SK-N-SH (cell line): ENCODE data around the gene PRG3. TPM values are rescaled to one million over a fixed set of nuclear protein-coding genes. Genes with fewer than 3 reads are reported as not detected.

Source experiments
- CTCF ChIA-PET: fragments of 300-600, 350-600 bp; formaldehyde crosslinking; extraction: SDS; loops from one replicate; lab custom pipeline; 2021; lab: Yijun Ruan, JAX
- POLR2A ChIA-PET: fragments of 350-600 bp; sonication (Branson Sonifier 250); formaldehyde crosslinking; extraction: SDS; loops from one replicate; lab custom pipeline; 2020; ENCODE audit warnings: antibody characterized with exemption, inconsistent platforms; lab: Yijun Ruan, JAX
- DNase-seq: peaks from one replicate; pipeline ENCODE4 v3.0.0; 2012
- H2AFZ ChIP-seq: fragments of 200-600 bp; sonication (generic); 2 replicates; pipeline ENCODE4 v1.8.1; 2016; ENCODE audit warnings: antibody characterized with exemption, mild to moderate bottlenecking, low read depth
- H3F3A ChIP-seq: fragments of 200-600 bp; sonication (generic); replicated peaks from 2 replicates; pipeline ENCODE3; 2016; ENCODE audit warnings: antibody characterized with exemption, mild to moderate bottlenecking; ENCODE audit not compliant: insufficient read depth
- H3K27ac ChIP-seq, 2 experiments: fragments of 200-500 bp in 1 of 2; fragments of 200-600 bp in 1 of 2; sonication (Bioruptor generic) in 1 of 2; sonication (generic), shearing (Covaris generic) in 1 of 2; 2 replicates each; pipeline versions ENCODE4 v1.5.1 to v1.6.1; 2014 to 2016; ENCODE audit warnings: low read depth in 2 of 2, inconsistent platforms in 1 of 2, low read length in 1 of 2, mild to moderate bottlenecking in 1 of 2, mixed read lengths in 1 of 2
- H3K27me3 ChIP-seq: fragments of 200-600 bp; sonication (generic), shearing (Covaris generic); 2 replicates; pipeline ENCODE4 v1.6.1; 2016; ENCODE audit warnings: mixed run types; ENCODE audit not compliant: insufficient read depth
- H3K36me3 ChIP-seq, 2 experiments: fragments of 200-500 bp in 1 of 2; fragments of 200-600 bp in 1 of 2; sonication (Bioruptor generic) in 1 of 2; sonication (generic) in 1 of 2; replicated peaks in 1 of 2; 2 replicates each; pipeline versions ENCODE3 to v1.5.1; 2014 to 2016; ENCODE audit warnings: low read length in 1 of 2, mild to moderate bottlenecking in 1 of 2; ENCODE audit not compliant: insufficient read depth in 2 of 2, control insufficient read depth in 1 of 2
- H3K4me1 ChIP-seq, 2 experiments: fragments of 200-500 bp in 1 of 2; fragments of 200-600 bp in 1 of 2; sonication (Bioruptor generic) in 1 of 2; sonication (generic), shearing (Covaris generic) in 1 of 2; 2 replicates each; pipeline versions ENCODE4 v1.5.1 to v1.6.1; 2014 to 2016; ENCODE audit warnings: low read depth in 1 of 2, low read length in 1 of 2, mixed run types in 1 of 2; ENCODE audit not compliant: insufficient read depth in 2 of 2, control insufficient read depth in 1 of 2
- H3K4me2 ChIP-seq: fragments of 200-600 bp; sonication (generic), shearing (Covaris generic); 2 replicates; pipeline ENCODE4 v1.6.1; 2017; ENCODE audit warnings: mixed run types
- H3K4me3 ChIP-seq, 2 experiments: fragments of 200-500 bp in 1 of 2; fragments of 200-600 bp in 1 of 2; sonication (Bioruptor generic) in 1 of 2; sonication (generic), shearing (Covaris generic) in 1 of 2; 2 replicates each; pipeline versions ENCODE4 v1.5.1 to v1.8.1; 2014 to 2016; ENCODE audit warnings: low read depth in 2 of 2, inconsistent platforms in 1 of 2, low read length in 1 of 2, mild to moderate bottlenecking in 1 of 2, mixed read lengths in 1 of 2, moderate library complexity in 1 of 2
- H3K79me2 ChIP-seq: fragments of 200-600 bp; sonication (generic); 2 replicates; pipeline ENCODE4 v1.8.1; 2017; ENCODE audit warnings: mild to moderate bottlenecking; ENCODE audit not compliant: insufficient read depth
- H3K9ac ChIP-seq: fragments of 200-600 bp; sonication (generic); 2 replicates; pipeline ENCODE4 v1.6.1; 2017; ENCODE audit warnings: mixed run types
- H3K9me2 ChIP-seq: fragments of 200-600 bp; sonication (generic); 2 replicates; pipeline ENCODE4 v1.6.1; 2017; ENCODE audit warnings: mixed run types
- H3K9me3 ChIP-seq: fragments of 200-600 bp; sonication (generic); 2 replicates; pipeline ENCODE4 v1.6.1; 2017; ENCODE audit warnings: mixed run types, mild to moderate bottlenecking, moderate library complexity
- H4K20me1 ChIP-seq: fragments of 200-600 bp; sonication (generic); 2 replicates; pipeline ENCODE4 v1.6.1; 2017; ENCODE audit warnings: mild to moderate bottlenecking, mixed run types; ENCODE audit not compliant: insufficient read depth
- CHD2 ChIP-seq: fragments of 150-350 bp; IDR thresholded peaks from 2 replicates; pipeline ENCODE4 v1.6.1; 2018; ENCODE audit warnings: low read length; ENCODE audit not compliant: partially characterized antibody
- EP300 ChIP-seq, 2 experiments: IDR thresholded peaks; 2 replicates each; pipeline versions ENCODE4 v1.4.0 to v1.6.1; 2012; ENCODE audit warnings: borderline replicate concordance in 1 of 2, low read depth in 1 of 2, low read length in 1 of 2
- EZH2phosphoT487 ChIP-seq: fragments of 200-600 bp; sonication (generic); IDR thresholded peaks from 2 replicates; pipeline ENCODE4 v1.6.1; 2017; ENCODE audit warnings: low read depth, mixed run types, mild to moderate bottlenecking, antibody characterized with exemption, moderate library complexity, borderline replicate concordance
- FOXM1 ChIP-seq: IDR thresholded peaks from 2 replicates; pipeline ENCODE4 v1.4.0; 2012; ENCODE audit warnings: low read depth, mild to moderate bottlenecking
- GABPA ChIP-seq: IDR thresholded peaks from 2 replicates; pipeline ENCODE4 v1.4.0; 2012; ENCODE audit warnings: low read depth, mild to moderate bottlenecking
- MAX ChIP-seq: IDR thresholded peaks from 2 replicates; pipeline ENCODE4 v1.4.0; 2012; ENCODE audit warnings: low read depth
- MEF2A ChIP-seq: IDR thresholded peaks from 2 replicates; pipeline ENCODE4 v1.4.0; 2012; ENCODE audit warnings: low read depth, borderline replicate concordance
- MXI1 ChIP-seq: IDR thresholded peaks from 2 replicates; pipeline ENCODE4 v1.6.1; 2012; ENCODE audit warnings: mild to moderate bottlenecking, low read depth, low read length, improper control_type of control experiment
- NFIC ChIP-seq: IDR thresholded peaks from 2 replicates; pipeline ENCODE4 v1.4.0; 2012; ENCODE audit warnings: borderline replicate concordance
- NRF1 ChIP-seq: IDR thresholded peaks from 2 replicates; pipeline ENCODE4 v1.6.1; 2012; ENCODE audit warnings: low read depth, mild to moderate bottlenecking, low read length
- POLR2AphosphoS5 ChIP-seq: IDR thresholded peaks from 2 replicates; pipeline ENCODE4 v1.6.1; 2012; ENCODE audit warnings: low read depth, low read length
- RCOR1 ChIP-seq: fragments of 150-350 bp; IDR thresholded peaks from 2 replicates; pipeline ENCODE4 v1.6.1; 2017; ENCODE audit warnings: antibody characterized with exemption, low read length
- RXRA ChIP-seq: IDR thresholded peaks from 2 replicates; pipeline ENCODE4 v1.4.0; 2012; ENCODE audit warnings: low read depth, mild to moderate bottlenecking, borderline replicate concordance
- TEAD4 ChIP-seq: IDR thresholded peaks from 2 replicates; pipeline ENCODE4 v1.4.0; 2012; ENCODE audit warnings: mild to moderate bottlenecking, borderline replicate concordance; ENCODE audit not compliant: insufficient read depth
- YY1 ChIP-seq: IDR thresholded peaks from 2 replicates; pipeline ENCODE4 v1.4.0; 2012; ENCODE audit warnings: low read depth, mild to moderate bottlenecking
- WGBS: methylation state at CpG from one replicate; pipeline ENCODE4 v1.1.6; 2017; ENCODE audit warnings: low lambda C conversion rate; 5-methylcytosine and 5-hydroxymethylcytosine counted together
- polyA plus RNA-seq, 3 experiments: library from polyadenylated mRNA; depleted of rRNA; stranded (reverse); fragments of >200 nt; gene quantifications; 2 replicates each; pipeline ENCODE4 v1.2.3, GENCODE V29; 2012
- TF ChIP-seq, protein P1 (sequence below): fragments of 150-350 bp; IDR thresholded peaks from 2 replicates; pipeline ENCODE4 v1.6.1; 2016; ENCODE audit warnings: mild to moderate bottlenecking, low read depth, low read length
- TF ChIP-seq, protein P2 (sequence below): fragments of 200-600 bp; sonication (generic); IDR thresholded peaks from 2 replicates; pipeline ENCODE4 v1.6.1; 2017; ENCODE audit warnings: antibody characterized with exemption, mild to moderate bottlenecking, moderate library complexity

The PRG3 gene
- polyA plus RNA-seq, 1 of the 3 experiments (the other 2 are of a cell fraction): not detected

- H3K27me3 ChIP-seq: peaks cover 12% of the 10 kb centered on the region; the same call in 1 of the 2 replicates
- H3K79me2 ChIP-seq: no peaks in the 10 kb centered on the region
- DNase-seq: no peak
- H3K4me2 ChIP-seq: no peak overlapping the region
- H3K27ac ChIP-seq: no peak overlapping the region
- no peaks in the 10 kb centered on the region for H3K9me3 ChIP-seq
- no peaks in the 10 kb centered on the region; a peak in 1 of 4 replicates for H3K4me1 ChIP-seq
- H3K9ac ChIP-seq: no peak overlapping the region
- no peaks in the 10 kb centered on the region for H3K9me2 ChIP-seq
- no peak overlapping the region for H2AFZ ChIP-seq
- H3F3A ChIP-seq: no peaks in the 10 kb centered on the region
- 69% methylated on average over 9 of the region's 9 CpGs for WGBS
- H3K36me3 ChIP-seq: no peaks in the 10 kb centered on the region
- TF ChIP-seq GABPA (no peak), NFIC (no peak), CHD2 (no peak), YY1 (no peak), NRF1 (no peak), RXRA (no peak), TEAD4 (no peak), POLR2AphosphoS5 (no peak), FOXM1 (no peak), EP300 (IDR thresholded peaks at IDR 0.05; ENCODE audit: borderline replicate concordance in 1 of 2, low read depth in 1 of 2, low read length in 1 of 2) (no peak), MXI1 (no peak), EZH2phosphoT487 (no peak)
- TF ChIP-seq, protein P1, sequence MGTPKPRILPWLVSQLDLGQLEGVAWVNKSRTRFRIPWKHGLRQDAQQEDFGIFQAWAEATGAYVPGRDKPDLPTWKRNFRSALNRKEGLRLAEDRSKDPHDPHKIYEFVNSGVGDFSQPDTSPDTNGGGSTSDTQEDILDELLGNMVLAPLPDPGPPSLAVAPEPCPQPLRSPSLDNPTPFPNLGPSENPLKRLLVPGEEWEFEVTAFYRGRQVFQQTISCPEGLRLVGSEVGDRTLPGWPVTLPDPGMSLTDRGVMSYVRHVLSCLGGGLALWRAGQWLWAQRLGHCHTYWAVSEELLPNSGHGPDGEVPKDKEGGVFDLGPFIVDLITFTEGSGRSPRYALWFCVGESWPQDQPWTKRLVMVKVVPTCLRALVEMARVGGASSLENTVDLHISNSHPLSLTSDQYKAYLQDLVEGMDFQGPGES: no peak
- TF ChIP-seq, protein P2, sequence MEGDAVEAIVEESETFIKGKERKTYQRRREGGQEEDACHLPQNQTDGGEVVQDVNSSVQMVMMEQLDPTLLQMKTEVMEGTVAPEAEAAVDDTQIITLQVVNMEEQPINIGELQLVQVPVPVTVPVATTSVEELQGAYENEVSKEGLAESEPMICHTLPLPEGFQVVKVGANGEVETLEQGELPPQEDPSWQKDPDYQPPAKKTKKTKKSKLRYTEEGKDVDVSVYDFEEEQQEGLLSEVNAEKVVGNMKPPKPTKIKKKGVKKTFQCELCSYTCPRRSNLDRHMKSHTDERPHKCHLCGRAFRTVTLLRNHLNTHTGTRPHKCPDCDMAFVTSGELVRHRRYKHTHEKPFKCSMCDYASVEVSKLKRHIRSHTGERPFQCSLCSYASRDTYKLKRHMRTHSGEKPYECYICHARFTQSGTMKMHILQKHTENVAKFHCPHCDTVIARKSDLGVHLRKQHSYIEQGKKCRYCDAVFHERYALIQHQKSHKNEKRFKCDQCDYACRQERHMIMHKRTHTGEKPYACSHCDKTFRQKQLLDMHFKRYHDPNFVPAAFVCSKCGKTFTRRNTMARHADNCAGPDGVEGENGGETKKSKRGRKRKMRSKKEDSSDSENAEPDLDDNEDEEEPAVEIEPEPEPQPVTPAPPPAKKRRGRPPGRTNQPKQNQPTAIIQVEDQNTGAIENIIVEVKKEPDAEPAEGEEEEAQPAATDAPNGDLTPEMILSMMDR: no peak
- ChIA-PET CTCF (interaction anchor here (0.6 to 7.1 kb wide), 6 partner anchors 10 to 253 kb away, joined by 3 to 33 read pairs (median 4); no protein-coding TSS in a partner anchor), POLR2A (no interaction called here)
- no peak overlapping the region for H3K4me3 ChIP-seq
- H4K20me1 ChIP-seq: no peaks in the 10 kb centered on the region
These were observed 20.9 kb downstream of the PRG3 start for GRCh38 chr11:57359896-57360690.

DNA sequence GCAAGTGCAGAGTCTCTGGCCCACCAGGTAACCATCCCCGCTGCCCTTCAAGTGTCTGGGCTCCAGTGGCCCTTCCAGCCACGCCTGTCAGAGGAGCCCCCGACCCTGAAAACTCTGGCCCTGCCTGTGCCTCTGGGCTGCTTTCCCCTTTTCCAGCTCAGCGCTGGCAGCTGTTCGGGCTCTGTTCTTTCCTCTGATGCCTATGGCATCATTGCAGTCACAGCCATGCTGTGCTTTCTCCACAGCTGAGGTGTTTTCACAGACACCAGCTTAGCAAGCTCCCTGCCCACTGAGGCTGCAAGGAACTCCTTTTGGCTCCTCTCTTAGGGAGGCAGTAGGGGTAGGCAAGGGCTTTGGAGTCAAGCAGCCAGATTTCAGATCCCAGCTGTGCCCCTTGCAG lies 21.6 kb downstream of the PRG3 start:
- Histone ChIP-seq H3K9me2 (no peaks in the 10 kb centered on the region), H3K36me3 (no peaks in the 10 kb centered on the region), H3K9ac (no peak overlapping the region), H3K4me1 (no peaks in the 10 kb centered on the region; a peak in 1 of 4 replicates), H3K27me3 (peaks cover 12% of the 10 kb centered on the region; the same call in 1 of the 2 replicates), H3F3A (no peaks in the 10 kb centered on the region), H3K4me3 (no peak overlapping the region), H2AFZ (no peak overlapping the region), H3K4me2 (no peak overlapping the region), H3K27ac (no peak overlapping the region), H4K20me1 (no peaks in the 10 kb centered on the region), H3K9me3 (no peaks in the 10 kb centered on the region), H3K79me2 (no peaks in the 10 kb centered on the region)
- no peak for DNase-seq
- WGBS: 45% methylated on average over 5 of the region's 5 CpGs
- no peak for TF ChIP-seq MEF2A
- no peak for TF ChIP-seq FOXM1
- TF ChIP-seq MXI1: no peak
- no peak for TF ChIP-seq EZH2phosphoT487
- TF ChIP-seq RCOR1: no peak
- TF ChIP-seq MAX: no peak
- CTCF ChIA-PET: interaction anchor here (0.9 to 7.1 kb wide), 3 partner anchors 9 to 254 kb away, joined by 3 to 33 read pairs (median 14); no protein-coding TSS in a partner anchor
- POLR2A ChIA-PET: no interaction called here
